ENCODE results near the gene WFDC9. TPM values are rescaled to one million over a fixed set of nuclear protein-coding genes. Genes with fewer than 3 reads are reported as not detected.
A peak's percentile ranks its signal among the peaks of the same experiment; 100 is the strongest.

Gene WFDC9
- total RNA-seq, 1 donor from 2014 or later = not detected

- Mint-ChIP-seq H3K27me3 (ENCODE audit: unreplicated experiment) (no peaks in the 10 kb centered on the region), H3K27ac (ENCODE audit: unreplicated experiment) (no peak overlapping the region), H3K4me3 (ENCODE audit: unreplicated experiment) (no peak overlapping the region), H3K36me3 (ENCODE audit: unreplicated experiment) (no peaks in the 10 kb centered on the region), H3K9me3 (ENCODE audit: unreplicated experiment) (no peaks in the 10 kb centered on the region), H3K4me1 (ENCODE audit: low read depth, unreplicated experiment) (no peaks in the 10 kb centered on the region)
- no peak for DNase-seq
- TF ChIP-seq CTCF (IDR thresholded peaks at IDR 0.05; ENCODE audit: partially characterized antibody, unreplicated experiment) = no peak
Measured at GRCh38 chr20:45636513-45636912, 5.4 kb upstream of the WFDC9 start.

GRCh38 chr20:45630371-45630770 lies 713 bp downstream of the WFDC9 start:
- no peak overlapping the region for H3K4me3 Mint-ChIP-seq (ENCODE audit: unreplicated experiment)
- H3K4me1 Mint-ChIP-seq (ENCODE audit: low read depth, unreplicated experiment) = no peaks in the 10 kb centered on the region
- TF ChIP-seq CTCF (IDR thresholded peaks at IDR 0.05; ENCODE audit: partially characterized antibody, unreplicated experiment) = no peak
- H3K36me3 Mint-ChIP-seq (ENCODE audit: unreplicated experiment) = no peaks in the 10 kb centered on the region
- H3K27me3 Mint-ChIP-seq (ENCODE audit: unreplicated experiment) = peaks cover 3% of the 10 kb centered on the region
- no peak for DNase-seq
- H3K27ac Mint-ChIP-seq (ENCODE audit: unreplicated experiment) = no peak overlapping the region
- H3K9me3 Mint-ChIP-seq (ENCODE audit: unreplicated experiment) = no peaks in the 10 kb centered on the region

GRCh38 chr20:45629496-45630100 lies 1.5 kb downstream of the WFDC9 start, which contains the start of gene WFDC10A:
WFDC10A (plus strand) TSS chr20:45629739; CDS start chr20:45629814, 75 bp downstream.
- Mint-ChIP-seq H3K9me3 (ENCODE audit: unreplicated experiment) (no peaks in the 10 kb centered on the region), H3K27me3 (ENCODE audit: unreplicated experiment) (peaks cover 3% of the 10 kb centered on the region), H3K4me3 (ENCODE audit: unreplicated experiment) (no peak within 1 kb of the TSS), H3K4me1 (ENCODE audit: low read depth, unreplicated experiment) (no peaks in the 10 kb centered on the region), H3K36me3 (ENCODE audit: unreplicated experiment) (no peaks in the 10 kb centered on the region), H3K27ac (ENCODE audit: unreplicated experiment) (no peak within 1 kb of the TSS)
- TF ChIP-seq CTCF (IDR thresholded peaks at IDR 0.05; ENCODE audit: partially characterized antibody, unreplicated experiment) = peak; percentile 66
- DNase-seq = peak; percentile 43

GRCh38 chr20:45626540-45626939 lies 4.5 kb downstream of the WFDC9 start:
- TF ChIP-seq CTCF (IDR thresholded peaks at IDR 0.05; ENCODE audit: partially characterized antibody, unreplicated experiment) = no peak
- Mint-ChIP-seq H3K27ac (ENCODE audit: unreplicated experiment) (no peak overlapping the region), H3K27me3 (ENCODE audit: unreplicated experiment) (peaks cover 3% of the 10 kb centered on the region), H3K4me3 (ENCODE audit: unreplicated experiment) (no peak overlapping the region), H3K9me3 (ENCODE audit: unreplicated experiment) (no peaks in the 10 kb centered on the region), H3K4me1 (ENCODE audit: low read depth, unreplicated experiment) (no peaks in the 10 kb centered on the region), H3K36me3 (ENCODE audit: unreplicated experiment) (no peaks in the 10 kb centered on the region)
- no peak for DNase-seq

GRCh38 chr20:45621593-45621992 lies 9.5 kb downstream of the WFDC9 start:
- Mint-ChIP-seq H3K4me3 (ENCODE audit: unreplicated experiment) (no peak overlapping the region), H3K9me3 (ENCODE audit: unreplicated experiment) (no peaks in the 10 kb centered on the region), H3K27me3 (ENCODE audit: unreplicated experiment) (no peaks in the 10 kb centered on the region), H3K4me1 (ENCODE audit: low read depth, unreplicated experiment) (no peaks in the 10 kb centered on the region), H3K36me3 (ENCODE audit: unreplicated experiment) (no peaks in the 10 kb centered on the region), H3K27ac (ENCODE audit: unreplicated experiment) (no peak overlapping the region)
- DNase-seq = no peak
- TF ChIP-seq CTCF (IDR thresholded peaks at IDR 0.05; ENCODE audit: partially characterized antibody, unreplicated experiment) = no peak
